Renal cortical epithelial cell (primary cell): Measurements from ENCODE around the gene BCKDHB. TPM values are rescaled to one million over a fixed set of nuclear protein-coding genes. Genes with fewer than 3 reads are reported as not detected.
A peak's percentile ranks its signal among the peaks of the same experiment; 100 is the strongest.
"Not testable (repeated sequence)": the region's sequence is repeated elsewhere in the genome, so short reads cannot be mapped to it uniquely, and the experiment has no call there.

Experiments
- DNase-seq: peaks from one replicate; pipeline ENCODE4 v3.0.0-alpha.2; 2011; ENCODE audit warnings: low read depth
- total RNA-seq: library from RNA; depleted of rRNA; stranded (reverse); fragments of >200 nt; gene quantifications from 2 replicates; pipeline ENCODE4 v1.2.3, GENCODE V29; 2014

Gene BCKDHB
- total RNA-seq, result 15.6 and 26.6 TPM in 2 replicates

DNA sequence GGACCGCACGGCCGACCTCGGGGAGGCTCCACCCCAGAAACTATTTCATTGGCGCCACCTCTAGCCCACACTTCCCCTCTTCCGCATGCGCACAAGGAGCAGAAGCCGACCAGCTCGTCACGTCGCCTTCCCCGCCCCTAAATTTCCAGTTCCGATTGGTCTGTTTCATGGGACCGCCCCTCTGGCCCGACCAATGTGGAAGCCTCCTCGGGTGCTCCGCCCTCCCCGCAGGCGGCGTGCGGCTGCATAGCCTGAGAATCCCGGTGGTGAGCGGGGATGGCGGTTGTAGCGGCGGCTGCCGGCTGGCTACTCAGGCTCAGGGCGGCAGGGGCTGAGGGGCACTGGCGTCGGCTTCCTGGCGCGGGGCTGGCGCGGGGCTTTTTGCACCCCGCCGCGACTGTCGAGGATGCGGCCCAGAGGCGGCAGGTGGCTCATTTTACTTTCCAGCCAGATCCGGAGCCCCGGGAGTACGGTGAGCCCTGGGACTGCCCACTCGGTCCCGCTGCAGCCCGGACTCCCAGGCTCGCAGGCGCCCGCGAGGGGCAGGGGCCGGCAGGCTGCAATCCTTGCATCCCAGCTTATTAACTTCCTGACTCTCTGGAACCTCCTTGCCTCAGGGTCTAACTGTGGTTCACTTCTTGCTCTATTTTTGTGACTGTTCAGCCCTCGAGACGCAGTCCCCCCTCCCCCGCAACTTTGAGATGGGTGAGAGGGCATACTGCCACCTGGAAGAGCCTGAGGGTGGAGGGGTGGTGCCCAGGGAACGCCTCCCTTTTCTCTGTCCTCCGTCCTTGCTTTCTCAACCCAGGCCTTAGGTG lies at the start of gene BCKDHB:
BCKDHB (plus strand) TSS at position 254 of the 818 bp plus-strand sequence; CDS start at position 277, 23 bp downstream.
- DNase-seq, result peak; percentile 95

- DNase-seq, result no peak
Measured at GRCh38 chr6:80060774-80061173, 45.7 kb upstream of the BCKDHB start.

- DNase-seq, result not testable (repeated sequence)
Measured at GRCh38 chr6:80068146-80068545, 38.3 kb upstream of the BCKDHB start.

DNA sequence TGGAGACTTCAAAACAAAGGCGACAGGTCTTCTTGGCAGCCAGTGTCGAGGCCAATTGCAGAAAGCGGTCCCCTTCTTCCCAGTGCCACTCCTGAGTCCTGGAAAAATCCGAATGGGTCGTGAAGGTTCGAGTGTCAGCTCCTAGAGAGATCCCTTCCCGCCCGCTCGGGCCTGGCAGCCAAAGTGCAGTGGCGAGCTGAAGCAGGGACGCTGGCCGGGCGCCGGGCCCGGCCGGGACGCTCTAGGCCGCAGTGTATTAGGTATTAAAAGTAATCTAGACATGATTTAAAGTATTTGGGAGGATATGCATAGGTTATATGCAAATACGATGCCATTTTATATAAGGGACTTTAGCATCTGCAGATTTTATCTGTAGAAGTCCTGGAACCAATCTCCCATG lies 36.0 kb upstream of the BCKDHB start:
- DNase-seq, result not testable (repeated sequence)

DNA sequence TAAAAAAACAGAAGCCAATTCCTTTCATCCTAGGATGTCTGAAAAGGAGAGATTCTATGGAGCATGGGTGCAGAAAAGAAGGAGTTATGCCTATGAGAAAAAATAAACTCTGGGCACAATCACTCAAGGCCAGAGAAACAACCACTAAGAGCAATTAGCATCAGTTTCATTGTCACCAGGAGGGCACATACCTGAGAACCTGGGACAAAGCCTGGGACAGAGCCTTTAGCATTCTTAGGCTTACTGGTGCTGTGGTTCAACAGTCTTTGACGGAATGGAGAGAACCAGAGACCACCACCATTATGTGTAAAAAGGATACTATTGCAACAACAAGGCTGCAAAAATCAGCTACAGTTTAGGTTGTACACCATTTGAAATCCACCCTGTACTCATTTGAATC lies 29.4 kb upstream of the BCKDHB start:
- DNase-seq, result no peak

DNA sequence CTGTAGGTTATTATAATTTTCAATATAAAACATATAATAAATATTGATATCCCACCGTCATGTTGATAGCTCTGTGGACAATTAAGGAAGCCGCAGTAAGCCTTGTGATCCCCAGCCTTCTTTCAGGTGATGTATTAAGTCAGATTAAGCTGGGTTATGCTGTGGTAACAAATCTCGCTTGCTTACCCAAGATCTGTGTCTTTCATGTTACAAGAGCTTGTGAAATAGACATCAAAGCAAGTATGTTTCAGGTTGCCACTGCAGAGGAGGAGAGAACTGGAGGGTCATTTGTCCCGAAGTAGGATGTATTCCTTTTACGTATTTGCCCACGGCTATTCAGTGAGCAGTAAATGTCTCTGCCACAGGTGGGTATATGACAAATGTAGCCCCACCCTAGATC lies 17.8 kb upstream of the BCKDHB start:
- no peak for DNase-seq

GRCh38 chr6:80091506-80091905 lies 15.0 kb upstream of the BCKDHB start:
- DNase-seq, result no peak

- DNase-seq, result peak; percentile 14
Measured at GRCh38 chr6:80094017-80094416, 12.5 kb upstream of the BCKDHB start.

GRCh38 chr6:80095600-80095999 lies 10.9 kb upstream of the BCKDHB start:
- no peak for DNase-seq

- no peak for DNase-seq
Measured at GRCh38 chr6:80098392-80098791, 8.1 kb upstream of the BCKDHB start.

DNA sequence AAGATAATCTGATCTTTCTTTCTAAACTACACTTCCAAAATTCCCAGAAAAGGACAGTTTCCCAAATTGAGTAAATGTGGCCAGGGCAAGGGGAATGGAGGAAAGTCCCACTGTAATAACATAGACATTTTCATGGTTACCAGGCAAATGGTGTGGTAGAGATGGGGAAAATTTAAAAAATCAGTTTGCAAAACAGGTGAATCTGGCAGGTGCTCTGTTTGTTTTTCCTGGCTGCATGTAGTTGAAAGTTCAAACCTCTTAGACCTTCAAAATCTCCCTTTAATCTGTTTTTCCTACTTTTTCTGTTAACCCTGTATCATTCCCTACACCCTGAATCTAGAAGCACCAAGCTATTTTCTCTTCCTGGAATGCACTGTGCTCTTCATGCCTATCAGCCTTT lies 2.0 kb upstream of the BCKDHB start:
- no peak for DNase-seq

DNA sequence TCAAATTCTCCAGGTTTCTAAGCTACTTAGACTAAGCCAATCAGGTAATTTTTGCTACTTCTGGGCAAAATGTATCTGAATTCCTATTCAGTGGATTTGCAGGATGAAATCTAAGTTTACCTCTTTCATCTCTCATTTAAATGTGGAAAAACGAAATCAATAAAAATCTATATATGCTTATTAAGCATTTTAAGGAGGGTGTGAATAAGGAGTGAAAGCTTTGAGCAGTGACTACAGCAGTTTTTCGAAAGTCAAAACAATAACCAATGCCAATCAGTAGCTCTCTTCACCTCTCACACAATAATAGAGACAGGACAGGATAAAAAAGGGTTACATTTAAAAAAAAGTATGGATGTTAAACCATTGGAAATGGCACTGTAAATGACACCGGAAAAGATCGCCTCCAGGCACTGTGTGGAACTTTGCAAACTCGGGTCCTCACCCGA lies 476 bp upstream of the BCKDHB start:
- DNase-seq, result no peak

GRCh38 chr6:80122576-80122975 lies 16.1 kb downstream of the BCKDHB start:
- DNase-seq, result not testable (repeated sequence)

DNA sequence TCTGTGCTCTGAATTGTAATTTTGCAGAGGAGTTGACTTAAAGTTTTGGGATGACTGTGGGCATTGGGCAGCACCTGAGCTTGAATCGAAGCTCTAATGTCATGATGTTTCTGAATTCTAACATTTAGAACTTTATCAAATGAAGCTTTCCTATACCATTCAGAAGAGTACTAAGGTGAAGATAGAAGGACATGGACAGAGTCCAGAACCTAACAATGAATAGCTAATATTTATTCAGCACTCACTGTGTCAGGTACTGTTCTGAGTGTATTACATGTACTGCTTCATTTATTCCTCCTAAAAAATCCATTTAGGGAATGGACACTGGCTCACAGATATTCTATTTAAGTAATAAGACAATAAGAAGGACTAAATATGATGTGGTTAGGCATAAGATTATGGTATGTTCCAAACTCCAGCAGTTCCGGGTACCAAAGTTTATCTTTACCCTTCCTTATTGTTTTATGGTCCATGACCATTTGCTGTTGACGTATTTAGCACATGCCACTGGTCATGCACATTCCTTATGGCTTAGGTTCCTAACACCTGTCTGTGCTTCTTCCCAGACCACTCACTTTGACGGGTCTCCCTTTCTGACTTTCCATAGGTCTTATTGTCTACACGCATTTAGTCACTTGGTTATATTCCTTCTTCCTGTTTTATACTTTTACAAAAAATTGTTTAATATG lies 20.3 kb downstream of the BCKDHB start:
- peak; percentile 63 for DNase-seq

DNA sequence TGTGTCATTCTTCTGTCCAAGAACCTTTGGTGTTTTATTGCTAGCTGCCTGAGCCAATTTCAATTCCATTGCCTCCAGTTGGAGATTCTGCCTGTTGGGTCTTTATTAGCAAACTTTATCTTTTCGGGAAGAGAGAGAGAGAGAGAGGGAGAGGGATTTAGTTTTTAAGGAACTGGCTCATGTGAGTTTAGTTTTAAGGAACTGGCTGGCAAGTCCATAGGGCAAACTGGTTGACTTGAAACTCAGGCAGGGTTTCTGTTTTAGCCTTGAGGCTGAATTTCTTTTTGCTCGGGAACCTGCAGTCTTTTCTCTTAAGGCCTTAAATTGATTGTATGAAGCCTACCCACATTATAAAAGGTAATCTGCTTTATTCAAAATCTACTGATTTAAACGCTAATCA lies 23.0 kb downstream of the BCKDHB start:
- no peak for DNase-seq

GRCh38 chr6:80133020-80133419 lies 26.5 kb downstream of the BCKDHB start:
- peak; percentile 40 for DNase-seq

DNA sequence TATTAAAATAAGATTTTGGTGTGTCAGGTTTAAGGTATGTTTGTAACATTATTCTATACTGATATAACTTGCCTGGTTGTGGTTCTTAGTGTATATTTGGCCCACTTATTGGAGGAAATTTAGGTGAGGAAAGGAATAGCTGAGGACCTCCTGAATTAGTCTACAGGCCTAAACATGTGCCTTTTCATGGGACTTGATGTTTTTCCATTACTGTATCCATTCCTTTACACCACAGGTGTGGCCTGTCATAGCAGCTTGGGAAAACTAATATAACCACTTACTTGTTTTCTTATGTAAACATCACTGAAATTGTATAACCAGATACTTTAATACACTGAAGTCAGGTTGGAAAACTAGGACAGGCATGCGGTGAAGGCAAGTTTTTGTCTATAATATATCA lies 27.6 kb downstream of the BCKDHB start:
- DNase-seq, result no peak

- no peak for DNase-seq
Measured at GRCh38 chr6:80142586-80142985, 36.1 kb downstream of the BCKDHB start.

GRCh38 chr6:80143419-80143937 lies 37.0 kb downstream of the BCKDHB start:
- DNase-seq, result peak; percentile 94

GRCh38 chr6:80144753-80145315 lies 38.4 kb downstream of the BCKDHB start:
- no peak for DNase-seq

DNA sequence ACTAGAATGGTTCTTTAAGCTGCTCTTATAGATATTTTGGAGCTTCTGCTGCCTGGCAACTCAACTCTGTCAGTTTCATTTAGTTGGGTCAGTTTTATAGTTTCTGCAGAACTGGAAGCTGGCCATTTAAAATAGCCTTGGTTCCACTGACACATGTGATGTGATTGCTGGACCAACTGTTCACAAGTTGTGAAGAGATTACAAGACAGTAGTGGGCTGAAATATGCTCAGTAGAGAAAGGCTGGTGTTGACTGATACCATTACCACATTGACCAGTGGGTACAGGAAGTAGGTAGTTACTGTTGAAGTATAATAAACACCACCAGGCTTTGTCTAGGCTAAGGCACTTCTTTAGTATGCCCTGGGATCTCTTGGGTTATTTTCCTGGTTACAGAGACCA lies 39.0 kb downstream of the BCKDHB start:
- DNase-seq, result no peak

DNA sequence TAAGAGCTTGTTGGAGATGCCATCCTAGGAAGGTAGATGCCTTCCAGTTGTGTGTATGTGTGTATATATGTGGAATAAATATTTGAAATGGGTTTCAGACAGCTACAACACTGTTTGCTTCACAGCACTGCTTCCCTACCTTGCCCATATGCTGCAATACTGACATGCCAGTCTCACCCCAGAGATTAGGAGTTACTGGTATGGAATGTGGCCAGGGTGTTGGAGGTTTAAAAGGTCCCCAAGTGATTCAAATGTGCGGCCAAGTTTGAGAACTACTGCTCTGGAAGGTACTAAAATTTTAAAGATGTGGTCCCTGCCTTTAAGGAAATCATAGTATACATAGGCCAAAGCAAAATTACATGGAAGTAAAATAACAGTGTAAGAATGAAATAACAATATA lies 39.5 kb downstream of the BCKDHB start:
- DNase-seq, result no peak

- DNase-seq, result no peak
Measured at GRCh38 chr6:80148220-80148619, 41.7 kb downstream of the BCKDHB start.
